HG02623 (cell line): ENCODE measurements around the gene REEP2.
A peak's percentile ranks its signal among the peaks of the same experiment; 100 is the strongest.

Experiments
- ATAC-seq: cut with Tn5 transposase; IDR thresholded peaks from one replicate; pipeline ENCODE4 v1.9.1; 2021; ENCODE audit warnings: moderate library complexity; ENCODE audit not compliant: unreplicated experiment

REEP2 gene

GRCh38 chr5:138448481-138449398, 9.9 kb downstream of the REEP2 start:
- ATAC-seq = no peak

DNA sequence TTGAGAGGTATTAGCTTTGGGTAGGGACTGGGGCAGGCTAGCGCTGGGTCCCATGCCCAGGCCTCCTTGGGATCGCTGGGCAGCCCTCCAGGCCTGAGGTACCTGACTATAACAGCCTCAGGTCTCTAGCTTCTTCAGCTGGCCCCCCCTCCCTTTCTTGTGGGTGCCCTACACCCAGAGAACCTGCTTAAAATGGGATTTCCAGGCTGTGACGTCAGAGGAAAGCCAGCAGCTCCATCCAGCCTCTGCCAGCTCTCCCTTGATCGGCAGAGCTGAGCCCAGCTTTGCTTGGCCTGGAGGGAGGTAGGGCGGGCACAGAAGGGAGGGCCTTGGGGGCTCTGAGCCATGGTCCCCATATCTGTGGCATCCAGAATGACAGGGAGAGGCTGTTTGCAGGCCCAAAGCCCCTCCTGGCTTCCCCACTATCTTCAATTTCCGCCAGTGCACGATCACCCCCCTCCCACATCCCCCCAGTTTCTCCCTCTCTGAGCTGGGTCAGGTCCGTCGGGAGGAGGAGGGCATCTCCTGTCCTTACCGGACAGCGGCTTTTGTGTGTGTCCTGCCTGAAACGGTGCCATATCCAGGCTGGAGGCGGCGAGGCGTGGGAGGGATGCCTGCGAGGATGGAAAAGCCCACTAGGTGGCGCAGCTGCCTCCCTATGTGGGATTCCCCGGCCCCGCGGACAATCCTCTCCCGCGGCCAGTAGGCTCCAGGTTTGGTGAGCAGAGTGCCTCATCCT, 10.8 kb downstream of the REEP2 start:
- ATAC-seq = no peak

- ATAC-seq = no peak
Observed at GRCh38 chr5:138450971-138451370, 12.1 kb downstream of the REEP2 start.

DNA sequence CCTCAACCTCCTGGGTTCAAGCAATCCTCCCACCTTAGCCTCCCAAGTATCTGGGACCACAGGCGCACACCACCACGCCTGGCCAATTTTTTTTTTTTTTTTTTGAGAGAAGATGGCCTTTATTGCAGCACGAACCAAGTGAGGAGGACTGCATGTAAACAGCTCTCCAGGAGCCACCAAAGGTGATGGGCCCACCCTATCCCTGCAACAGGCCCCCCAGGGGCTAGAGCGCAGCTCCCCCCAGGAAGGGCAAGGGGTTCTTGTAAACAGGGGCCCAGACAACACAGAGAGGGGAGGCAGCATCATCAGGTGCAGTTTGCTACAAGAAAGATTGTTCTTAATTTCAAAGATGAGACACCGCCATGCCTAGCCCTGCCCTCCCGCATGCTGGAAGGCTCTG, 13.9 kb downstream of the REEP2 start:
- ATAC-seq = no peak

DNA sequence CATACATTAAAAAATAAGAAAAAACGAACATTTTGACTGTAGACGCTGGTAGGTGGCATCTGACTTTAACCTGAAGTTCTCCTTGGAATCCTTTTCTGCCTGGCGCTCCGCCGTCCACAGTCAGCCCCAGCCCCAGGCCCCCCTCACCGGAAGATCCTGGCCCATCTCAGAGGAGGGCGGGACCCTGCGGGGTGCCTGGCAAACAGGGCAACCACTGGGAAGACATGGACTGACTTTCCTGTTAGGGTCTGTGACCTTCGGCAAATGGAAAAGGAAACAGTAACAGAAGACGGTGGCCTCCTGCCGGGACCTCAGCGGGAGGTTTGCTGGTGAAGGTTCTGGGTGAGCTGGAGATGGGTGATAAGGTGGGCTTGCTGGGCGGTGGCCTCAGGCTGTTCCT, 14.7 kb downstream of the REEP2 start:
- no peak for ATAC-seq

DNA sequence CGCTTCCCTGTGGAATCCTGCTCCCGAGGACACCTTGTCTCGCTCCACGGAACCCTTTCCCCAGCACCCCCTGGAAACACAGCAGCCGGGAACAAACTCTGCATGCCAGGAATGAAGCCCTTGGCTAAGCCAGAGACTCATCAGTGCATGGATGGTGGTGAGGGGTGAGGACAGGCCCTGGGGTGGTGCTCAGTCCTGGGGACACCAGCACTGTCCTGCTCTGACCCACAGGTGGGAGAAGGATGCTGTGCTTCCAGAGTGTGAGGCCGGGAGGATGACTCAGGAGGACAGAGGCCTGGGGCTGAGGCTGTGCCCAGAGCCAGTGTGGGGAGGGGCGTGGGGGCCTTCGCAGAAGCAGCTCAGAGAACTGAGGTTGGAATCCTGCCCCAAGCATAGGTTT, 15.3 kb downstream of the REEP2 start:
- ATAC-seq = no peak

- ATAC-seq = no peak
Observed at GRCh38 chr5:138455232-138455930, 16.5 kb downstream of the REEP2 start.

GRCh38 chr5:138457531-138458275, 18.8 kb downstream of the REEP2 start:
- no peak for ATAC-seq

DNA sequence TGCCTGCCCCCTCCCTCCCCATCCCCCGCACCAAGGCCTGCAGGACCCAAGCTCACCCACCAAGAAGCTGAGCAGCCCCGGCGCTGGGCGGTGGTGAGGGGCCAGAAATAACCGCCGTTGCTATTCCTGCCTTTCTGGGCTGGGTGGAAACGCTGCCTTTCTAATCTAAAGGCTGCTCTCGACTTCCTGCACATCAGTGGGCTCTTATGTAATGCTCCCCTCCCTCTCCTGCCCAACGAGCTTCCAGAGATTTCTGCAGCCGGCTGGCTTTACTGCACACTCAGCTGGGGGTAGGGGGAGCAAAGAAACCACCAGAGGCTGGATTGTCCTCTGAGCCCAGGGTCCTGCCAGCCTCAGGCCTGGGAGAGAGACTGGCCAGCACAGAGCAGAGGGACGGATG, 19.5 kb downstream of the REEP2 start:
- ATAC-seq = no peak

DNA sequence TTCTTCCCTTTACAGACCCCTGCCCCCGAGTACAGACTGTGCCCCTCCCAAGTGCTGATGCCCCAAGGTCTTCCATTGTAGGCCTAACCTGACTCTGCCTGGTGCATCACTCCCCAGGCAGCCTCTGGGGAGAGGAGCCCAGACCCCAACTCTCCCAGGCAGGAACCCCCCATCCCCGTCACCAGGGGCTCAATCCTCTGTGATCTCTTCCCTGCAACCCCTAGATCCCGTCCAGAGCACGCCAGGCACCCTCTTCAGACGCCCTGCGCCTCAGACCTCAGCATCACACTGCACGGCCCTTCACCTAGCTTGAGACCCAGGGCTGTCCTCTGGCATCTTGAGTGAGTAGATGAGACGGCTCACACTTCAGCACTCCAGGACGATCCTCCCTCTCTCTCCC, 20.0 kb downstream of the REEP2 start:
- ATAC-seq = no peak

- no peak for ATAC-seq
Observed at GRCh38 chr5:138459311-138459933, 20.6 kb downstream of the REEP2 start.

GRCh38 chr5:138460032-138460693, 21.3 kb downstream of the REEP2 start:
- no peak for ATAC-seq

DNA sequence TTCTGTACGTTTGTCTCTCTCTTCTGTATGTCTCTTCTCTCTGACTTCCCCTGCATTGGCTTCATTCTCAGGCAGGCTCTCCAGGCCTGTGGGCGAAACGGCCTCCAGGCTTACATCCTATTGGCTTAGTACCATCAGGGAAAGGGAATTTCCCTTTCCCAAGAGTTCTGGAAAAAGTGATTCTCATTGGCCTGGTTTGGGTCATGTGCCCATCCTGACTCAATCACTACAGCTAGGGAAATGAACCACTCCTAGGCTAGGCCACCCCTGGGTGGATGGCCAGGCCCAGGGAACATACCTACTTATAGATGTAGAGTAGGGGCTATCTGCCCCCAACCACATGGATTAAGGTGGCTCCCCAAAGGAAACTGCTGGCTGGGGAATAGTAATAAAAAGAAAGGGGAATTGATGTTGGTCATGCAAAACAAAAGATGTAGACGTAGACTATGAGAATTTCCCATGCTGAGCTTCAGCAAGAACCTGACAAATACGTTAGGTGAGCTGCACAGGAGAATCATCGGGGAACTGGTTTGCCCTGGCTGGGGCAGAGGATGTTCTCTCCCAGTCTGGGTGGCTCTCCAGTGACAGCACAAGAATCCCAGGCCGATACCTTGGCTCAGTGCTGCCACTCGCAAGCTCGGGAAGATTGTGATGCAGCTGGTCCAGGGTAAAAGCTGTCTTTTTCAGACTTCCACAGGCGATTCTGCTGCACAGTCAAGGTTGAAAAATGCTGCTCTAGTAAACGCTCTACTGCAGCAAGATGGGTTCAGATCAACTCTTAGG, 22.7 kb downstream of the REEP2 start:
- no peak for ATAC-seq

DNA sequence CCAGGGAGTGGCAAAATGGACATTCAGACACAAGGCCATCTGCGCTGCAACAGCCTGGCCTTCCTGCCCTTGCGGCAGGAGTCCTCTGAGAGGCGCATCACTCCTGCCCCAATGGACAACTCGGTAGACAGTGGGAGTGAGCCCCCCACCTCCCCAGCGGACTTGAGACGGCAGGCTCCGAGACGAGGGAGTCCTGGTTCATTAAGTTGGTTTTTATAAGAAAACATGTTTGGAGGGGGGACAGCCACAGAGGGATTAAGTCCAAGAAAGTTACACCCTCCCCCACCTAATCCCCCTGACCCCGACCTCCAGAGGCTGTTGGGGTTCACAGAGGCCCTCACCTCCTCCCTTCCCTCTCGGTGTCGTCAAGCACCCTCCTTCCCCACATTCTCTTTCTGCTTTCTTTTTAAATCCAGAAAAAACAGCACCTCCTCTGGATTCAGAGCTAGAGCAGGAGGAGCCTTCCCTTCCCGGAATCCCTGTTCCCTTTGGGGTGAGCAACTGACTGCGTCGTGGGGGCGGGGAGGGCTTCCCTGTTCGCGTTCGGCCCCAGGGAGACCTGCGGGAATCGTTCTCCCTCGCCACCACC, 24.7 kb downstream of the REEP2 start:
- no peak for ATAC-seq

DNA sequence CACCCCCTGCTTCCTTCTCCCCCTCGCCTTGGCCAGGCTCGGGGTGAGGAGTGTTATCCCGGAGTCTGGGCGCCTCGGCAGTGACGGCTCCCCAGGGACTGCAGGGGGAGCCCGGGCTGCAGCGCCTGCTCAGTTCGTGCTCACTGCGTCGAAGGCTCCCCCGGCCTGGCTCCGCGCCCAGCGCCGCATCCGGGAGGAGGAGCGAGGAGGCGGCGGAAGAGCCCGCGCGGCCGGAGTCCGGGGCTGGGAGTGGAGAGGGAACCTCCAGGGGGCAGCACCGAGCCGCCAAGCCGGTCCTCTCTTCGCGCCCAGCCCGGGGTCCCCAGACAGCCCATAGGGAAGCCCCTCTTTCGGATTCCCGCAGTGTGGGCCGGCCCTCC, 25.1 kb downstream of the REEP2 start:
- peak; percentile 42 for ATAC-seq

GRCh38 chr5:138464388-138465260, 25.8 kb downstream of the REEP2 start:
- peak; percentile 62 for ATAC-seq

GRCh38 chr5:138465261-138466124, 26.6 kb downstream of the REEP2 start, which contains the start of gene EGR1:
EGR1 (plus strand) TSS chr5:138465479; CDS start chr5:138465762, 283 bp downstream.
- ATAC-seq = peak; percentile 51
